B cell (primary cell): ENCODE results near the gene PPP3CA.

ENCODE experiments used
- CTCF ChIP-seq: fragments of 200-600 bp; IDR thresholded peaks from one replicate; pipeline ENCODE4 v1.8.0; 2022; ENCODE audit warnings: antibody characterized with exemption, mild to moderate bottlenecking
- EZH2 ChIP-seq: IDR thresholded peaks from 2 replicates; pipeline ENCODE4 v1.6.1; 2012; ENCODE audit warnings: borderline replicate concordance, low read depth, mild to moderate bottlenecking, moderate library complexity, low read length; ENCODE audit not compliant: insufficient read depth, poor library complexity, severe bottlenecking

GRCh38 chr4:101083131-101083530 is 264.2 kb downstream of the PPP3CA start:
- TF ChIP-seq CTCF, result no peak
- no peak for TF ChIP-seq EZH2
